Motor neuron (in vitro differentiated cells): Measurements from ENCODE around the gene COL9A3. TPM values are rescaled to one million over a fixed set of nuclear protein-coding genes. Genes with fewer than 3 reads are reported as not detected.

ENCODE experiments used
- ATAC-seq, 8 experiments: fragments of 200-7000 bp; cut with Tn5 transposase; replicated peaks in 6 of 8; 2 replicates each; pipeline ENCODE4 v1.8.0; 2021; ENCODE audit warnings: mild to moderate bottlenecking in 8 of 8, moderate library complexity in 8 of 8
- H3K27ac ChIP-seq, 2 donors: fragments of 250-450 bp; sonication (Bioruptor Pico); 2 replicates each; pipeline ENCODE4 v1.9.0; 2021; ENCODE audit warnings: antibody characterized with exemption in 2 of 2, mild to moderate bottlenecking in 2 of 2, moderate library complexity in 1 of 2
- H3K4me1 ChIP-seq, 2 donors: fragments of 250-450 bp; sonication (Bioruptor Pico); replicated peaks in 1 of 2; 2 replicates each; pipeline ENCODE4 v1.6.1; 2021; ENCODE audit warnings: antibody characterized with exemption in 2 of 2, mild to moderate bottlenecking in 2 of 2, moderate library complexity in 1 of 2
- H3K4me3 ChIP-seq, 5 donors: fragments of 250-450 bp; sonication (Bioruptor Pico); 2 replicates each; pipeline ENCODE4 v1.9.0; 2021; ENCODE audit warnings: antibody characterized with exemption in 5 of 5, mild to moderate bottlenecking in 5 of 5, moderate library complexity in 4 of 5
- WGBS, 10 experiments: fragments of 450-650 bp; shearing (Covaris generic); methylation state at CpG; one replicate each; pipeline ENCODE4 v1.0.0; 2022; 5-methylcytosine and 5-hydroxymethylcytosine counted together
- in situ Hi-C, 9 experiments: fragments of 400-800 bp; cut with MboI; loops; one replicate each; pipeline ENCODE4 v1.15.0; 2021; ENCODE audit warnings: low sequenced_read_pairs in 9 of 9, low pct_unique_long_range_greater_than_20kb in 2 of 9; ENCODE audit not compliant: unreplicated experiment in 9 of 9
- total RNA-seq, 8 experiments: library from RNA; unstranded; fragments of 300-600 nt; gene quantifications; 2 replicates each; pipeline versions ENCODE4 v1.2.3 to v1.2.4, GENCODE V29; 2022

The COL9A3 gene
- total RNA-seq, 8 experiments from 2014 or later: 0.60 to 19.5 (median 2.0) TPM

- no peak overlapping the region for H3K4me3 ChIP-seq
- H3K27ac ChIP-seq: no peak overlapping the region
- H3K4me1 ChIP-seq: peaks cover 5 to 16% of the 10 kb centered on the region in 2 donors
- ATAC-seq: no peak
- in situ Hi-C loops: no loop called here
- WGBS, 10 experiments: 67 to 100% (median 93%) methylated on average over 1 to 19 of the region's 24 CpGs; no CpG with 5 or more reads in 2 of the 10 experiments
Measured at GRCh38 chr20:62834967-62835730, 18.3 kb downstream of the COL9A3 start.

- no peak overlapping the region for H3K4me3 ChIP-seq
- ATAC-seq: no peak
- WGBS, 10 experiments: 40 to 100% (median 75%) methylated on average over 2 to 23 of the region's 52 CpGs; no CpG with 5 or more reads in 3 of the 10 experiments
- H3K27ac ChIP-seq: no peak overlapping the region
- H3K4me1 ChIP-seq: peaks cover 5 to 16% of the 10 kb centered on the region in 2 donors
- in situ Hi-C loops: no loop called here
Measured at GRCh38 chr20:62835931-62836861, 19.3 kb downstream of the COL9A3 start.

GRCh38 chr20:62836967-62837490, 20.2 kb downstream of the COL9A3 start:
- Histone ChIP-seq H3K27ac (no peak overlapping the region), H3K4me3 (no peak overlapping the region), H3K4me1 (peaks cover 5 to 10% of the 10 kb centered on the region in 2 donors)
- 83 to 100% (median 90%) methylated on average over 1 to 2 of the region's 19 CpGs; no CpG with 5 or more reads in 7 of the 10 experiments for WGBS, 10 experiments
- in situ Hi-C loops: no loop called here
- ATAC-seq: no peak

GRCh38 chr20:62837790-62838127, 20.9 kb downstream of the COL9A3 start:
- WGBS, 10 experiments: 33 to 100% (median 87%) methylated on average over 1 to 7 of the region's 8 CpGs; no CpG with 5 or more reads in 1 of the 10 experiments
- peak in 3 of 8 experiments; percentile 13 to 38 (median 27) for ATAC-seq
- in situ Hi-C loops: no loop called here
- H3K27ac ChIP-seq: no peak overlapping the region
- H3K4me1 ChIP-seq: peaks cover 2% of the 10 kb centered on the region in 2 donors
- no peak overlapping the region for H3K4me3 ChIP-seq

GRCh38 chr20:62838128-62838891, 21.5 kb downstream of the COL9A3 start:
- ATAC-seq: peak in 3 of 8 experiments; percentile 91 to 97 (median 95)
- no peak overlapping the region for H3K27ac ChIP-seq
- H3K4me3 ChIP-seq: no peak overlapping the region
- in situ Hi-C loops: no loop called here
- no peaks in the 10 kb centered on the region for H3K4me1 ChIP-seq
- 5 to 97% (median 92%) methylated on average over 4 to 19 of the region's 27 CpGs; no CpG with 5 or more reads in 1 of the 10 experiments for WGBS, 10 experiments

GRCh38 chr20:62839261-62839660, 22.4 kb downstream of the COL9A3 start:
- H3K4me3 ChIP-seq: no peak overlapping the region
- H3K27ac ChIP-seq: no peak overlapping the region
- H3K4me1 ChIP-seq: no peaks in the 10 kb centered on the region
- in situ Hi-C loops: no loop called here
- WGBS, 10 experiments: 40 to 100% (median 80%) methylated on average over 1 to 4 of the region's 8 CpGs; no CpG with 5 or more reads in 3 of the 10 experiments
- peak in 2 of 8 experiments; percentile 9 to 24 for ATAC-seq

GRCh38 chr20:62839816-62840215, 23.0 kb downstream of the COL9A3 start:
- H3K4me1 ChIP-seq: no peaks in the 10 kb centered on the region
- in situ Hi-C loops: no loop called here
- WGBS, 10 experiments: no CpG with 5 or more reads among the region's 11 CpGs
- H3K27ac ChIP-seq: no peak overlapping the region
- no peak overlapping the region for H3K4me3 ChIP-seq
- peak in 5 of 8 experiments; percentile 7 to 19 (median 11) for ATAC-seq

- peak in 5 of 8 experiments; percentile 37 to 59 (median 40) for ATAC-seq
- in situ Hi-C loops: no loop called here
- H3K4me3 ChIP-seq: no peak overlapping the region
- H3K4me1 ChIP-seq: peaks cover 1 to 2% of the 10 kb centered on the region in 2 donors
- WGBS, 10 experiments: 20 to 97% (median 81%) methylated on average over 1 to 11 of the region's 45 CpGs; no CpG with 5 or more reads in 3 of the 10 experiments
- H3K27ac ChIP-seq: no peak overlapping the region
Measured at GRCh38 chr20:62840244-62841197, 23.7 kb downstream of the COL9A3 start.

GRCh38 chr20:62841705-62842212, 24.9 kb downstream of the COL9A3 start:
- WGBS, 10 experiments: 71 to 100% (median 89%) methylated on average over 1 to 15 of the region's 16 CpGs
- H3K4me1 ChIP-seq: peaks cover 11% of the 10 kb centered on the region in 2 donors
- H3K4me3 ChIP-seq: no peak overlapping the region
- ATAC-seq: no peak
- H3K27ac ChIP-seq: no peak overlapping the region
- in situ Hi-C loops: no loop called here

GRCh38 chr20:62843656-62844055, 26.8 kb downstream of the COL9A3 start:
- peak in 3 of 8 experiments; percentile 58 to 94 (median 59) for ATAC-seq
- Histone ChIP-seq H3K4me3 (no peak overlapping the region), H3K4me1 (peaks cover 11% of the 10 kb centered on the region in 2 donors), H3K27ac (no peak overlapping the region)
- in situ Hi-C loops: no loop called here
- 60 to 100% (median 89%) methylated on average over 1 to 5 of the region's 10 CpGs; no CpG with 5 or more reads in 1 of the 10 experiments for WGBS, 10 experiments

- WGBS, 10 experiments: 75 to 100% (median 96%) methylated on average over 1 to 7 of the region's 7 CpGs
- Histone ChIP-seq H3K4me3 (no peak overlapping the region), H3K4me1 (peaks cover 11% of the 10 kb centered on the region in 2 donors), H3K27ac (no peak overlapping the region)
- in situ Hi-C loops: no loop called here
- no peak for ATAC-seq
Measured at GRCh38 chr20:62844182-62844581, 27.3 kb downstream of the COL9A3 start.
